RKO (cell line): ENCODE results near the gene TIMM22.
A peak's percentile ranks its signal among the peaks of the same experiment; 100 is the strongest.
"Not testable (repeated sequence)": the region's sequence is repeated elsewhere in the genome, so short reads cannot be mapped to it uniquely, and the experiment has no call there.

Experiments used
- DNase-seq: peaks from one replicate; pipeline ENCODE4 v3.0.0-alpha.2; 2016; ENCODE audit warnings: low spot score

Gene TIMM22

DNA sequence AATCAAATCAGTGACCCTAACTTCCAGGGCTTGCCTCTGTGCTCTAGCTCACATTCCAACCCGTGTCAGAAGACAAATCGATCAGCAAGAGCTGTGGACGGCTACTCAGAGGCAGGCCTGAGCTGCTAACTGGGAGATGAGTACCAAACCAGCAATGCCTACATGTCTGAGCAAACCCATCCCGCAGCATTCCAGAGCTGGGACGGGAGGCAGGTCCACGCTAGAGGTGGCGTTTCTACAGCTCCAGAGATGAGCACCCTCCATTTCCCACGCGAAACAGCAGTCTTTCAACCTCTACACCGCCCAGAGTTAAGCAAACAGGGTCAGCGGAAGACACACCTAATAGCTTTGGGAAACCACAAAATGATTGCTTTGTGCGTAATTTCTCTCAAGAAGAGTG is 23.9 kb upstream of the TIMM22 start:
- no peak for DNase-seq

DNA sequence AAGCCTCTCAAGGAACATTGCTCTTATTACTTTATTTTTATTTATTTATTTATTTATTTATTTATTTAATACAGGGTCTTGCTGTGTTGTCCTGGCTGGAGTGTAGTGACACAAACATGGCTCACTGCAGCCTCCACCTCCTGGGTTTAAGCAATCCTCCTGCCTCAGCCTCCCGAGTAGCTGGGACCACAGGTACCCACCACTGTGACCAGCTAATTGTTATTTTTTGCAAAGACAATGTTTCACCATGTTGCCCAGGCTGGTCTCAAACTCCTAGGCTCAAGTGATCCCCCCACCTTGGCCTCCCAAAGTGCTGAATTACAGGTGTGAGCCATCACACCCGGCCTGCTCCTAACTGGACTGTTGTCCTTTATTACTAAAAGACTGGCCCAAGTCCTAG is 22.2 kb upstream of the TIMM22 start:
- DNase-seq = not testable (repeated sequence)

DNA sequence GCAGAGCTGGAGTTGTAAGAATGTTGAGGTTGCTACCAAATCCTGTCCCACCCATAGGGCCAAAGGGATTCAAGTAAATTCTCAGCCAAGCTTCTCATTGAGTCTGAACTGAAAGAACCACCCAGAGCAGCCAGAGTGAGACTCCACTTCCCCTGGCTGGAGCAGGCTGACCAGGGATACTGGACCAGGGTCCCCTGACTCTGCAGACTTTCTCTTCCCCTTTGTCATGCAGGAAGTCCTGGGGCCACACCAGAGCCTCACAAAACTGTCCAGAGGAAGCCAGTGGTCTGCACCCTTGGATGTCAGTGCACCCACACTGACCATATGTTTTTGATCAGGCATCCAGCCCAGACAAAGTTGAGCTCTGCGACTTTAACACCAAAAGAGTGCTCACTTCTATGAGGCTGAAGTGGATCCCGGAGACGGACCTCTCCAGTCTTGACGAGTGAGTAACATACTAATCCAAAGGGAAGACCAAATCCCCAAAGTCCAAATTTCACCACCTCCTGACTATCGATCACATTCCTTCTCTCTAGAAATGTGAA is 21.5 kb upstream of the TIMM22 start:
- no peak for DNase-seq

DNA sequence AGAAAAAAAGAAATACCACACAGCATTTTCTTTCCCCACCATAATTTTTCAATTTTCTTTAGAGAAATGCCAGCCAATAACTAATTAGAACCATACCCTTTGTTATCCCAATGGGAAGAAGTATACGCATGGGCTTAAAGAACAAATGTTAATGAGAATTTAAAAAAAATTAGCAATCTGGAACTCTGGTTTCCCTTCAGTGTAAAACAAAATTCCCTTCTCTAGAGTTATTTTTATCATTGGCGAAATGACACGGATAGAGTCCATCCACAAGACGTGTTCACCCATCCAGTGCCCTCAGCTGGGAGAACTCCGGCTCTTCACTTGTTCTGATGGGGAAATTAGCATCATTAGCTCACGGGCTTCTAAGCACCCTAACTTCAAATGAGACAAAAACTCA is 20.6 kb upstream of the TIMM22 start:
- DNase-seq = no peak

DNA sequence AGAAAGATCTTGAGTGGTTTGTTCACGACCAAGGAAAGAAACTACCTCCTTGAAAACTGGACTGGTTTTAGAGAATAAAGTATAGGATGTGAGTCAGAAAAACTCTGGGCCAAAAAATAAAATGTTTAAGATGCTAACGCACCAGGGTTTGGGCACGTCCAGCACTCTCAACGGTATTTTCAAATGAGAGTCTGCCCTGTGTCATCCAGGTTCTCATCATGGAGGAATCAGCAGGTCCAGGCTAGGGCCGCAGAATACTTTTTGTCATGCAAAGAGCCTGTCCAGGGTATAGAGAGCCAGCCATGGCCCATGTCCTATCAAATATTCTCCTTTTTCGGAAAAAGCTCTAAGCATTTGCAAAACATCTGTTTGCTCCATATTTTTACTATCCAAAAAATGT is 19.8 kb upstream of the TIMM22 start:
- no peak for DNase-seq

DNA sequence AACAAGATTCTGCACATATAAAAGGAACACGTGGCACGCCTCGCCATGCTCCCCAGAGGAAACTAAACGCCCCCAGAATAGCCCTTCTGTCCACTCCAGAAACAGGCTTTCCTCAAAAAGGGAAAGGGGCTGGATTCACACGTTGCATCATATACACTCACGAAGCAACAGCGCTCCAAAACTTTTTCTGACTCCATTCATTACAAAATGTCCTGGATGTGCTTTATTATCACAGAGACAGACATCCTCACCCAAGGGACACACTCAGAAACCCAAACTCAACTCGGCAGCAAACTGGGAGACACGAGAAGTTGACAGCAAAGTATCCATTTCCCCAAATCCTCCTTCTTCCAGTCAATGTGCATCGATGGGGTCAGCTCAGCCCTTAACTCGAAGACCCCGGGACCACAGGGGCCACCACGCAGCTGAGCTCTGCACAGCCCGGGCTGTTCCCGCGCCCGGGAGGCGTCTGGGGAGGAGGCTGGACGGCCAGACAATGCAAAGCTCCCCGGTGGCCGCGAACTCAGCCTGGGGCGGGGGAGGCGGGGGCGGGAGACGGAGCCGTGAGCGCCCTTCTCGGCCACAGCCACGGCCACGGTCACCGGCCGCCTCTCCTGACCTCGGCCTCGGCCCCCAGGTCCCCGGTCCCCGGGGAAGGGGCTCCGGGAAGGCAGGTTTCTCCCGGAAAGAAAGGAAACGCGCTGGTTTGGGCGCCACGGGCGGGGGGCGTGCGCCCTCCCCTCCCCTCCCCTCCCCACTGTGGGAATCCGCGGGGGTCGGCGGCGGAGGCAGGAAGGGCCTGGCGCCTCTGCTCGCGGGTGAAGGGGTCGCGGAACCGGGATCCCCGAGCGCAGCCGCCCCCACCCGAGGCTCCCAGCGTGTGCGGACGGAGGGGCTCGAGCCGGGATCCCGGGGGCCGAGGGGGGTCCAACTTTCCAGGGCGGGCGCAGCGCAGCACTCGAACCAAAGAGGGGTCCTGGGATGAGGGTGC is 18.5 kb upstream of the TIMM22 start:
- no peak for DNase-seq

DNA sequence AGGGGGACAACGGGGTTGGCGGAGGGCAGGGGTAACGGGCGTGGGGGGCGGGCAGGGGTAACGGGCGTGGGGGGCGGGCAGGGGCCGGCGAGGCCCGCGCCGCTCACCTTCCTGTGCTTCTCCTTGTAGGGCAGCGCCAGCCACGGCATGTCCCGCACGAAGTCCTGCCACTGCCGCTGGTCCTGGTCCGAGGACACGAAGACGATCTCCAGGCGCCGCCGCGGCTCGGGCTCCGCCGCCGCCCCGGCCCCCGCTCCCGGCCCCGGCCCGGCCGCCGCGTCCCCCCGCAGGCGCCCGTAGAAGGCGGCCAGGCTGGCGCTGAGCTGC is 17.8 kb upstream of the TIMM22 start:
- no peak for DNase-seq

DNA sequence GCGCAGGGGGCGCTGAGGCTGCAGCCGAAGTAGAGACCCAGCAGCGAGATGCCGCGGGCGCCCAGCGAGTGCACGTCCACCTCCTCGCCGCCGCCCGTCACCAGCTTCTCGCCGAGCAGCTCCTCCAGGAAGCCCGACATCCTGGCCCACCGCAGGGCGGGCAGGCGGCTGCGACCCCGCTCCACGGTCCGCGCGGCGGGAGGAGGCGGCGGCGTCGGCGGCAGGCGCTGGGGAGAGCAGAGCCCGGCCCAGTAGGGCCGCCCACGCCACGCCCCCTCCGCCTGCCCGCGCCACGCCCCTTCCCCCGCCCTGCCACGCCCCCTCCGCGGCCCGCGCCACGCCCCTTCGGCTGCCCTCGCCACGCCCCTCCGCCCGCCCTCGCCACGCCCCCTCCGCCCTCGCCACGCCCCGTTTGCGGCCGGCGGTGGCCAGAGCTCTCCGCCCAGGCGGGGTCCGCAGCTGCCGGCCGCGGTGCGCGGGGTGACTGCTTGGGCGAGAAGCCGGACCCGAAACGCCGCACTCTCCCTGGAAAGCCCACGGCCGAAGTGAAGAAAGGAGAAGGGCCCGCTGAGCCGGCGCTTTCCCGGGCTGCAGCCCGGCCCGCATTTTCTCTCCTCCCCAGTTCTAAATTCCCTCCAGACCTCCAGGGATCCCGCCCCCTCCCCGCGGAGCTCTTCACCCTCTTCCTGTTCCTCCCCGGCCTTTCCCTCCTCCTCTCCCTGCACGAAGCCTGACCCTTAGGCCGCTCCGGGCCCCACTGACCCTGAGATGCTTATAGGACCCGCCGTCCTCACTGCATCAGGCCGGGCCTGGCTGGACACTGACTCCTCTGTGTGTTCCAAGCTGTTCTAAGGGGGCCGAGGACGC is 17.2 kb upstream of the TIMM22 start, which contains the start of gene NXN:
NXN (minus strand) TSS at position 238 of the 867 bp plus-strand sequence.
- peak; percentile 65 for DNase-seq

DNA sequence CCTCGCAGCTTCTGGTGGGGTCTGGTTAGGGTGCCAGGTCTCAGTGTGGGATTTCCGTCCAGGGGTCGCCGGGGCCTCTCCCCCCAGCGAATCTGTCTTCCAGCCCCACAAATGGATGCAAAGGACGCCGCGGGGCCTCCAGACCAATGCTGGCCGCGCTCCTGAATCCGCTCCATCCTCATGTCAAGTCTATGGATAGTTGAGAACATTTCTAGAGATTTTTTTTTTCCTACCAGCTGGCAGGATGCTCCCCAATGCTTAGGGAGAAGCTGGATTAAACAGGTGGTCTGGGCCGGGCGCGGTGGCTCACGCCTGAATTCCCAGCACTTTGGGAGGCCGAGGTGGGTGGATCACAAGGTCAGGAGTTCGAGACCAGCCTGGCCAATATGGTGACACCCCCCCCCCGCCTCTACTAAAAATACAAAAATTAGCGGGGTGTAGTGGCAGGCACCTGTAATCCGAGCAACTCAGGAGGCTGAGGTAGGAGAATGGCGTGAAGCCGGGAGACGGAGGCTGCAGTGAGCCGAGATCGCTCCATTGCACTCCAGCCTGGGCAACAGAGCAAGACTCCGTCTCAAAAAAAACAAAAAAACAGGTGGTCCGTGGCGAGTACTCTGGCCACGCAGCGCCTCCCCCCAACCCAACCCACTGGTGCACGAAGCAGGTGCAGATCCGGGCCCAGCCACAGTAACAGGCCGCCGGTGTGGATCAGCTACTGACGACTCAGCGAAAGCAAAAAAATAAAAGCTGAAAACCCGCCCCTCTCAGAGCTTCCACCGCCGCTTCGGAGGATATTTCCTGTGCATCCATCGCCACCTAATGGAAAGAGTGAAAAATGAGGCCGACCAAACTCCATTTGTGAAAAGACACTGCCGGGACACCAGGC is 16.3 kb upstream of the TIMM22 start:
- peak; percentile 92 for DNase-seq

DNA sequence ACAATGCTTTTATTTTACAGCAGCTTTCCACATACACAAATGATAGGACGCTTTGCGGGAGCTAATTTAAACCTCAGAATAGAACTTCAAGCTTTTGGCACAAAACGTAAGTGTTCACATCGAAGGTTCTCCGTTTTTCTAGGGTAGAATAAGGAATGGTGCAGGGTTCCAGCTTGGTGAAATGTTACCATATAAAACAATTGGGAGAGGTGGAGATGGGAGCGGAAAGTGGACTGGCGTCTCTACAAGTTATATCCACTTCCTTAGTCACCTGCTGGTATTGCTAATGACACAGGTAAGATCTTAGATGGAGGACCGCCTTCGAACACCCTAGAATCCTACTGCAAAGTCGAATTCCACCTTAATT is 15.7 kb upstream of the TIMM22 start:
- DNase-seq = no peak

DNA sequence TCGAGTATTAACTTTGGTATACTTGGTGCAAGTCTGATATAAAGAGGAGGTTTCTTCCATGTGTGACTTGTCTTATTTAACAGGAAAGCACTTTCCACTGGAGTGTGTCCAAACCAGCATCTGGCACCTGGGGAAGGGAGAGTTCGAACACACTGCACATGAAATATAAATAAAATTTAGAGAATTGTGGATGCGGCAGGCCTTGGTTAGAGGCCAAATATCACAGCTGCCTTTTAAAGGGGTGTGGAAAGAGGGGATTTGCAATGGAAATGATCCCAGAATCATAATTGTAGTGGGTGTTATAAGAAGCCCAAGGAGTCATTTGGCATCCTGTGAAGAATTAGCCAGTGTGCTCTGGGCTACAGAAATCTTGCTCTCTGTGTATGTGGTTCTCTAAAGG is 13.0 kb upstream of the TIMM22 start:
- no peak for DNase-seq

DNA sequence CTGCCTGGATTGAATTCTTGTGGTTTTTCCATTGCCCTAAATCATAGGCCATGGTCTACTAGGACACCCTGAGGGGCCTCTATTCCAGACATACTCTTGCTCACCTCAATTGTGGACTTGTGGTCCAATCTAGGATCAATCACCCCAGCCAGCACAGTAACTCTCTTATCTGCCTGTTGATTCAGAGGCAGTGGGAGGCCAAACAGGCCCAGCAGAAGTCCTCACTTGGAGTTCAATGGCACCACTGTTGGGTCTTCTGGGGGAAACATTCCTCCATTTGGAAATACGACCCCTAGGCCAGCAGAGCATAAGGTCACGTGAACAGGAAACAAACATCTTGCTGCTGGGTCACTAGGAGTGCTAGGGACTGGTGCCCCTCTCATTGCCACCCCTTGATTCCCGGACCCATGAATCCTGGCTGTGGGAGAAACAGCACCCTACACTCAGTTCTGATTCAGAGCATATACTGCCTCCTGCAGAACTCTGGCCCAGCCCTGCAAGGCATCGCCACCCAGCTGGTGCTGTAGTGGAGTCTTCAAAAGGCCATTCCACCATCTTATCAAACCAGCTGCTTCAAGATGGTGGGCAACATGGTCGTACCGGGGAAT is 10.5 kb upstream of the TIMM22 start:
- no peak for DNase-seq

DNA sequence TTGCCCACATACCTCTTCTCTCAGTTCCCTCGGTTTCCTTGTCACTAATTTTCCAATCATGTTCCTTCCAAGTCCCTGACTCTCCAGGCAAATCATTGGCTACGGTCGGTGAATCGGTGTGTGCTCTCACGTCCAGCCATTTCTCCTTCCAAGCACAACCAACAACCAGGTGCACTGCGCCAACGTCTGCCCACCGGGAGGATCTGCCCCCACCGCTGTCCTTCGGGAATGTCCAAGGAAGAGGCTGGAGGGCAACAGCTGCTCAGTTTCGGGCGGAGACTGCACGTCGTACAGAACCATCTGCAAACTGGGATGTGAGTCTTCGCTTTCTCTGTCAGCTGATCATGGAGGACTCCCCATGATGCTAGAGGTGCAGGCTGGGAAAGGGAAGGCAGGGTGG is 9.0 kb upstream of the TIMM22 start:
- DNase-seq = no peak

DNA sequence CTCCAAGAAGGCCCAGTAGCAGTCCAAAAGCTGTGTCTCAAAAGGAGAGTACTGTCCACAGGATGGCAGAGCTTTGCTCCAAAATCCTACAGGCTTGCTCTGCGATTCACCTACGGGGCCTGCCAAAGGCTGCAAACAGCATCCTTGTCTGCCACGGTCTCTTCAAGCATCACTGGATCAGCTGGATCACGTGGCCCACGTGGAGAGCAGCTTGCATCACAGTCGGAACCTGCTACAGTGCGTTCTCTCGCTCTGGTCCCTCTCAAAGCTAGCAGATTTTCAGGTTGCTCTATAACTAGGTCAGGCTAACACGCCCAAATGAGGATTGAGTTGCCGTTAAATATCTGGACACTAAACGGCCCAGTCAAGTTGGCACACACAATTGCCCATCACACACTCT is 8.4 kb upstream of the TIMM22 start:
- no peak for DNase-seq

DNA sequence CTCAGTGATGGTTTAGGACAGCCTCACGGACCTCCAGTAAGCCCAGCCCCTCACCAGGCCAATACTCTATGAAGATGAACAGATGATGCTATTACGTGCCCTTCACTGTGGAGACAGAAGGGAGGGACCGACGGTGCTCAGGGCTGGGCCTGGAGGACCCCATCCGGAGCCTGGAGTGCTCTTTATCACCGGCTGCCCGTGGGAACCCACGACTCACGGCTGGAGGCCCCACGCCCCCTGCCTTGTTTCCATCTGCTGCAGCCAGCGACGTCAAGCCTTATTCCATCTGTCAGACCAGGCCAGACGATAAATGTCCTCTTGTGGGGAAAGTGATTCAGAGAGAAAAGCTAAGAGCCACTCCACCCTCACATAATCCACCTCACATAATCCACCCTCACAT is 4.0 kb upstream of the TIMM22 start:
- DNase-seq = no peak

DNA sequence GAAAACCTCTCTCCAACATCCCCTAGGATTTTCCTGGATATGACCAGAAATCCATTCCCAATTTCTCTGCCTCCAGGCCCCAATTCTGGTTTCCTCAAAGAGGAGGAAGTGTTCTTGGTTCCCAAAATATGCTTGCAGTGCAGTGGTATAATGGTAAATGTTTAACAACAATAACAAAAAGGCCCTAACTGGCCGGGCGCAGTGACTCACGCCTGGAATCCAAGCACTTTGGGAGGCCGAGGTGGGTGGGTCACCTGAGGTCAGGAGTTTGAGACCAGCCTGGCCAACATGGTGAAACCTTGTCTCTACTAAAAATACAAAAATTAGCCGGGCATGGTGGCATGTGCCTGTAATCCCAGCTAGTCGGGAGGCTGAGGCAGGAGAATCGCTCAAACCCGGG is 1.6 kb upstream of the TIMM22 start:
- not testable (repeated sequence) for DNase-seq

DNA sequence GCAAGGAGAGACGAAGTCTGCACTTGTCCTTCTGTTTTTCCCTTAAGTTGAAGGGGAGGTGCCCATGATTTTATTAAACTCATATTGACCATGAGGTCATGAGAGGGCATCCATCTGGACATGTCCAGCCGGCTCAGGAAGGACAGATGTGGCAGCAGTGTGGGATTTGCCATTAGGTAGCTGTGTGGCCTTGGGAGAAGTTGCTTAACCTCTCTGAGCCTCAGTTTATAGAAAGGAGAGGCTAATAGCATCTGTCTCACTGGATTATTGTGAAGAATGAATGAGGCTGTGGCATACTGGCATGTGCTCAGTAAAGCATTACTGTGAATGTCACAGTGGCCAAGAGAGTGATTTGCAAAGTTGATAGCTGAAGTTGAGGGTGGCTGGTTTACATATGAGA is 1.2 kb downstream of the TIMM22 start:
- DNase-seq = no peak

DNA sequence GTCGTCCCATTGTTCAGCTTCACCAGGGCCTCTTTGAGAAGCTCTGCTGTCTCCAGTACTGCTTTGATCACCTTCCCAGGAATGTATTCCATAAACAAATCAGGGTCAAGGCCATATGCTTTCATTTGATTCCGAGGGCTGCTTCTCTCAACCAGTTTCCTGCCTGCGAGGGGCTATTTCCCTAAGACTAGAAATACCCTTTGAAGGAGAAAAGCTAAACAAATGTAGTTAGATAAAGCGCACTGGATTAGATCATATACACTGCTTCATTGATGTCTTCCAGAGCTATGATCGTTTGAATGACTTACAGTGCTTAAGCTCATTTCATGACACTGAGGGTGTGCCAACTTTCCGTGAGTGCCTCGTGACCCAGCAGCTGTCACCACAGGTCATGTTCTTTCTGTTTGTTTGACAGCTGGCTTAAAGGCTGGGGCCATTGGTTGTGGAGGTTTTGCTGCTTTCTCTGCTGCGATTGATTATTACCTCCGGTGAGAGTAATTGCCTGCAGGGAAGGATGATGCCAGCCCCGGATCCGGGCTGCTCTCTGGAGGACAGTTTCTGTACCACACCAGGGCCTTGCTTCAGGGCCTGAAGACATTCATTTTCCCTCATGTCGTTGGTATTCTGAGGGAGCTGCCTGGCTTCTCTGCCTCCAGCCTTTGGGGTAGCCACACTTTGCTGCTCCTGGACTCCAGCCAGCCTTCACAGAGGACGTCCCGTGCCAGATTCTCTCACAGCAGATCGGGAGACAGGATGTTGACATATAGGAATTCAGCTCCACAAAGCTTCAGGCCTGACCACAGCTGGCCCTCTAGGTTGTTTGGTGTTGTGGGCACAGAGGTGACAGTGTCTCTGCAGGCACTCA is 3.9 kb downstream of the TIMM22 start:
- DNase-seq = no peak

DNA sequence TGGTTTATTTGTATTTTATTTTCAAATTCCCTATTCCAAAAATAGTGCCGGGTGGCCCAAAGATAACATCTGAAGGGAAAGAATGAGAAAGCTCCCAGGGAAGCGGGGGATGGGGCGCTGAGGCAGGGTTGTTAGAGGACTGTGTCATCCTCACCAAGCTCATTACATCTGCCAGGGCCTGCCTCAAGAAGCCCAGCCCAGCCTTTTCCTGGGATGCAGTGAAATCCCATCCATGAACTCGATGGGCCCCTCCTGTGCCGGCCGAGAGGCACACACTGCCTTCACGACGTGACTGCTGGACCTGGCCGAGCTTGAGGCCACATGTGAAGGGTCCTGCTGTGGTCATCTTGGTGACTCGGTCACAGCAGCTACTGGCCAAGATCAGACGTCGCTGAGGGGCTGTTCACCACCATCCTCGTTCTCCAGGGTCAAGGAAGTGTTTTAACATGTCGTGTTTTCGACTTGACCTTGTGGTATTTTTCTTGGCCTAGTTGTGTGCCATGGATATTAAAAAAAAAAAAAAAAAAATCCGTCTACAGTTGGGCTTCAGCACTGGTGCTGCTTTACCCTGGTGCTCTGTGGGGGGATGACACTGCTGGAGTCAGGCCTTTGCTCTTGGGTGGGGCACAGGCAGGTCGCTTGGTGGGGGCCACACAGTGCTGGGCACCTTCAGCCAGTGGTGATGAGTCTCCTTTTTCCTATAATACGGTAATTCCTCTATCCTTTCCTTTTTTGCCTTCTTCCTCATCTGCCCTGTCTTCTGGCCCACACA is 4.9 kb downstream of the TIMM22 start:
- no peak for DNase-seq

DNA sequence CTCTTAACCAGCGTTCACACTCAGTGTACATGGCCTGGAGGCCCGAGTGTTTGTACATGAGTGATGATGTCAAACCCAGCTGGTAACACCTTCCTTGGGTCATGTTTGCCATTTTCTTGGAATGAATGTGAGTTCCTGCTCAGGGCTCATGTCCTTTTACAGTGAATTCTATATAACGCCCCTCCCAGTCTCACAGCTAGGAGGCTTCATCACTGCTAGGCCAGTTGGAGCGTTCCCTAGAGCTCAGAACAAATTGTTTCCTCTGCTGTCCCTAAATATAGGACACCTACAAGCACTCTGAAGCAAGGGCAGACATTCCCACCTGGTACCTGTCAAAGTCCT is 5.5 kb downstream of the TIMM22 start:
- DNase-seq = no peak
